H1 (cell line): Measurements from ENCODE around the gene RMND1. TPM values are rescaled to one million over a fixed set of nuclear protein-coding genes. Genes with fewer than 3 reads are reported as not detected.

Experiments
- CTCF ChIA-PET: fragments of 300-600 bp; sonication (Branson Sonifier 250); formaldehyde crosslinking; loops from one replicate; lab custom pipeline; 2021; ENCODE audit not compliant: partially characterized antibody; lab: Charles Lee
- POLR2A ChIA-PET: fragments of 300-600 bp; sonication (Branson Sonifier 250); formaldehyde crosslinking; loops from one replicate; lab custom pipeline; 2021; ENCODE audit warnings: inconsistent platforms; ENCODE audit not compliant: partially characterized antibody; lab: Charles Lee
- DNase-seq, 2 experiments: peaks; one replicate each; pipeline versions ENCODE4 v3.0.0 to v3.0.0-alpha.2; 2010 to 2022; ENCODE audit warnings: low spot score in 2 of 2, low read depth in 1 of 2, mixed read lengths in 1 of 2
- FAIRE-seq: peaks from 2 replicates; lab custom pipeline; 2011; peaks lifted over from hg19 to GRCh38; lab: Jason Lieb, UNC
- H2AFZ ChIP-seq: 2 replicates; pipeline ENCODE4 v1.8.1; 2012; ENCODE audit warnings: low read length, inconsistent platforms
- H2AK5ac ChIP-seq: 2 replicates; pipeline ENCODE4 v1.6.1; 2013; ENCODE audit warnings: low read depth, low read length
- H2BK120ac ChIP-seq: replicated peaks from 2 replicates; pipeline ENCODE3; 2013; ENCODE audit warnings: low read depth, low read length, inconsistent platforms
- H2BK12ac ChIP-seq: 2 replicates; pipeline ENCODE4 v1.6.1; 2013; ENCODE audit warnings: low read depth, low read length
- H2BK15ac ChIP-seq: 2 replicates; pipeline ENCODE4 v1.6.1; 2013; ENCODE audit warnings: low read length
- H2BK20ac ChIP-seq: 2 replicates; pipeline ENCODE4 v1.6.1; 2013; ENCODE audit warnings: low read length
- H2BK5ac ChIP-seq: 2 replicates; pipeline ENCODE4 v1.6.1; 2013; ENCODE audit warnings: low read depth, low read length
- H3K14ac ChIP-seq: 2 replicates; pipeline ENCODE4 v1.6.1; 2013; ENCODE audit warnings: inconsistent platforms; ENCODE audit not compliant: insufficient read length
- H3K18ac ChIP-seq: 2 replicates; pipeline ENCODE4 v1.6.1; 2013; ENCODE audit warnings: low read length; ENCODE audit errors: extremely low read depth
- H3K23ac ChIP-seq: 2 replicates; pipeline ENCODE4 v1.6.1; 2013; ENCODE audit warnings: inconsistent platforms; ENCODE audit not compliant: insufficient read length
- H3K23me2 ChIP-seq: 2 replicates; pipeline ENCODE4 v1.6.1; 2013; ENCODE audit warnings: low read depth, low read length
- H3K27ac ChIP-seq: 2 replicates; pipeline ENCODE4 v1.6.1; 2011; ENCODE audit warnings: low read depth, low read length, inconsistent platforms
- H3K27me3 ChIP-seq, 4 experiments: replicated peaks in 1 of 4; 1 replicate in 1 of 4; 2 replicates in 3 of 4; pipeline versions ENCODE4 v1.6.1 to v1.8.1; 2011 to 2013; ENCODE audit warnings: low read length in 3 of 4, mild to moderate bottlenecking in 3 of 4, inconsistent platforms in 2 of 4, mixed read lengths in 2 of 4, moderate library complexity in 1 of 4; ENCODE audit not compliant: control insufficient read depth in 3 of 4, insufficient read depth in 3 of 4; ENCODE audit errors: extremely low read depth in 1 of 4
- H3K36me3 ChIP-seq, 4 experiments: 2 replicates each; pipeline versions ENCODE4 v1.6.1 to v1.8.1; 2011 to 2013; ENCODE audit warnings: mild to moderate bottlenecking in 4 of 4, low read length in 3 of 4, moderate library complexity in 2 of 4, control low read depth in 1 of 4, inconsistent platforms in 1 of 4; ENCODE audit not compliant: insufficient read depth in 4 of 4, control insufficient read depth in 2 of 4
- H3K4ac ChIP-seq: replicated peaks from 2 replicates; pipeline ENCODE3; 2013; ENCODE audit warnings: low read length, low read depth, mixed read lengths, inconsistent platforms; ENCODE audit not compliant: insufficient read length
- H3K4me1 ChIP-seq, 4 experiments: replicated peaks in 1 of 4; 1 replicate in 1 of 4; 2 replicates in 3 of 4; pipeline versions ENCODE4 v1.6.1 to v1.8.1; 2011 to 2013; ENCODE audit warnings: low read length in 3 of 4, inconsistent platforms in 2 of 4, mixed read lengths in 1 of 4; ENCODE audit not compliant: insufficient read depth in 4 of 4, control insufficient read depth in 3 of 4
- H3K4me2 ChIP-seq, 2 experiments: 2 replicates each; pipeline versions ENCODE4 v1.6.1 to v1.8.1; 2011 to 2013; ENCODE audit warnings: low read depth in 2 of 2, low read length in 2 of 2, control low read depth in 1 of 2, inconsistent platforms in 1 of 2, mild to moderate bottlenecking in 1 of 2; ENCODE audit not compliant: insufficient read depth in 1 of 2
- H3K4me3 ChIP-seq, 4 experiments: fragments of 200-600, 300-600 bp in 1 of 4; sonication (generic), shearing (Covaris generic), sonication (Bioruptor Twin) in 1 of 4; 2 replicates each; pipeline versions ENCODE4 v1.5.1 to v1.8.1; 2011 to 2016; ENCODE audit warnings: low read length in 4 of 4, low read depth in 3 of 4, control low read depth in 2 of 4, inconsistent platforms in 2 of 4, mild to moderate bottlenecking in 2 of 4, mixed read lengths in 1 of 4, moderate library complexity in 1 of 4; ENCODE audit not compliant: insufficient read depth in 2 of 4; ENCODE audit errors: extremely low read depth in 1 of 4
- H3K56ac ChIP-seq: replicated peaks from 2 replicates; pipeline ENCODE3; 2013; ENCODE audit warnings: low read depth, mild to moderate bottlenecking, mixed read lengths, low read length, inconsistent platforms; ENCODE audit not compliant: insufficient read length
- H3K79me1 ChIP-seq: 2 replicates; pipeline ENCODE4 v1.6.1; 2013; ENCODE audit warnings: low read depth, low read length, control low read depth
- H3K79me2 ChIP-seq, 2 experiments: 2 replicates each; pipeline versions ENCODE4 v1.6.1 to v1.8.1; 2012 to 2013; ENCODE audit warnings: low read length in 2 of 2, mild to moderate bottlenecking in 2 of 2, inconsistent platforms in 1 of 2; ENCODE audit not compliant: insufficient read depth in 2 of 2, control insufficient read depth in 1 of 2
- H3K9ac ChIP-seq, 4 experiments: replicated peaks in 1 of 4; 1 replicate in 1 of 4; 2 replicates in 3 of 4; pipeline versions ENCODE4 v1.6.1 to v1.8.1; 2011 to 2013; ENCODE audit warnings: low read depth in 3 of 4, low read length in 3 of 4, control low read depth in 2 of 4, mild to moderate bottlenecking in 2 of 4, moderate library complexity in 2 of 4, inconsistent platforms in 1 of 4; ENCODE audit errors: extremely low read depth in 1 of 4
- H3K9me3 ChIP-seq, 2 experiments: 2 replicates each; pipeline versions ENCODE4 v1.6.1 to v1.8.1; 2012 to 2013; ENCODE audit warnings: mild to moderate bottlenecking in 2 of 2, moderate library complexity in 2 of 2, control low read depth in 1 of 2, inconsistent platforms in 1 of 2, low read depth in 1 of 2, low read length in 1 of 2, mixed read lengths in 1 of 2; ENCODE audit not compliant: insufficient read depth in 2 of 2
- H4K20me1 ChIP-seq, 2 experiments: replicated peaks in 1 of 2; 2 replicates each; pipeline versions ENCODE3 to v1.8.1; 2011 to 2013; ENCODE audit warnings: inconsistent platforms in 2 of 2, low read length in 2 of 2, mild to moderate bottlenecking in 1 of 2; ENCODE audit not compliant: insufficient read depth in 2 of 2, control insufficient read depth in 1 of 2
- H4K5ac ChIP-seq: 2 replicates; pipeline ENCODE4 v1.6.1; 2013; ENCODE audit warnings: low read length, low read depth, mixed read lengths, inconsistent platforms; ENCODE audit not compliant: insufficient read length
- H4K8ac ChIP-seq: 2 replicates; pipeline ENCODE4 v1.8.0; 2013; ENCODE audit warnings: mild to moderate bottlenecking, moderate library complexity, low read length, inconsistent platforms; ENCODE audit not compliant: insufficient read depth; ENCODE audit errors: extremely low read depth
- H4K91ac ChIP-seq: replicated peaks from 2 replicates; pipeline ENCODE3; 2013; ENCODE audit warnings: low read length, mixed read lengths, inconsistent platforms; ENCODE audit not compliant: insufficient read length
- HDAC6 ChIP-seq: IDR thresholded peaks from one replicate; pipeline ENCODE4 v1.7.1; 2012; ENCODE audit warnings: low read depth, mild to moderate bottlenecking, inconsistent platforms, low read length, moderate library complexity
- TAF7 ChIP-seq: optimal IDR thresholded peaks from 2 replicates; pipeline ENCODE3; 2011; ENCODE audit warnings: low read depth, mild to moderate bottlenecking, inconsistent platforms, low read length, moderate library complexity, borderline replicate concordance
- YY1 ChIP-seq: IDR thresholded peaks from 2 replicates; pipeline ENCODE4 v1.6.1; 2011; ENCODE audit warnings: low read depth, mild to moderate bottlenecking, low read length
- WGBS, 2 experiments: shearing (Covaris generic) in 1 of 2; methylation state at CpG; one replicate each; pipeline versions ENCODE4 v1.1.6 to v1.1.7; 2013 to 2015; ENCODE audit warnings: low lambda C conversion rate in 2 of 2, mixed read lengths in 2 of 2, inconsistent platforms in 1 of 2, low coverage in 1 of 2, missing lambda C conversion rate in 1 of 2; ENCODE audit not compliant: insufficient replicate concordance in 2 of 2, insufficient coverage in 1 of 2, insufficient read length in 1 of 2; ENCODE audit errors: extremely low coverage in 1 of 2, missing lambda C conversion rate in 1 of 2; 5-methylcytosine and 5-hydroxymethylcytosine counted together
- polyA plus RNA-seq, 7 experiments: library from polyadenylated mRNA; depleted of rRNA in 3 of 7; stranded (reverse) in 5 of 7; unstranded in 2 of 7; fragments of >200 nt in 5 of 7; fragments of 200-250 nt in 2 of 7; gene quantifications; 1 replicate in 5 of 7; 2 replicates in 1 of 7; 4 replicates in 1 of 7; pipeline versions ENCODE4 v1.2.1 to v1.2.3, GENCODE V29; 2011 to 2013; ENCODE audit warnings: missing spikeins in 2 of 7, mixed read lengths in 2 of 7
- total RNA-seq: library from RNA; stranded (reverse); fragmentation: NEBNext Ultra II Directional; extraction: Animal tissue kit (Norgen Biotek cat#: 25700); gene quantifications from 2 replicates; pipeline ENCODE4 v1.2.1, GENCODE V29; 2021

RMND1 gene
- total and polyA plus RNA-seq, 2 of the 8 experiments (the other 6 are each of a cell fraction or from before 2014, with no cell fraction given), result 7.3 to 21.9 TPM

GRCh38 chr6:151488226-151488625, 36.3 kb upstream of the RMND1 start:
- Histone ChIP-seq H4K5ac (no peak overlapping the region), H2AFZ (no peak overlapping the region), H3K4me3 (no peak overlapping the region), H3K4me2 (no peak overlapping the region), H2BK20ac (no peak overlapping the region), H3K14ac (no peak overlapping the region), H3K4ac (no peak overlapping the region), H4K8ac (no peak overlapping the region), H3K27ac (no peak overlapping the region), H2BK5ac (no peak overlapping the region), H4K20me1 (no peaks in the 10 kb centered on the region), H3K4me1 (no peaks in the 10 kb centered on the region), H3K27me3 (peaks cover 0 to 5% (median 2%) of the 10 kb centered on the region in 4 experiments; a peak in 4 of 7 replicates), H3K18ac (no peak overlapping the region), H2BK15ac (no peak overlapping the region), H2AK5ac (no peak overlapping the region), H3K79me2 (no peaks in the 10 kb centered on the region), H3K23me2 (no peaks in the 10 kb centered on the region), H2BK12ac (no peak overlapping the region), H4K91ac (no peak overlapping the region), H3K23ac (no peak overlapping the region), H2BK120ac (no peak overlapping the region), H3K79me1 (no peaks in the 10 kb centered on the region), H3K9me3 (no peaks in the 10 kb centered on the region), H3K36me3 (no peaks in the 10 kb centered on the region), H3K56ac (no peak overlapping the region), H3K9ac (no peak overlapping the region)
- POLR2A ChIA-PET, result no interaction called here
- CTCF ChIA-PET, result no interaction called here
- FAIRE-seq, result no peak
- WGBS, 2 experiments, result 76% methylated on average over 2 of the region's 2 CpGs; no CpG with 5 or more reads in 1 of the 2 experiments
- DNase-seq, result no peak
- no peak for TF ChIP-seq HDAC6
- no peak for TF ChIP-seq YY1
- TF ChIP-seq TAF7, result no peak
